HUDEP-2 (cell line): ENCODE data around the gene SKOR1.

Source experiments
- DNase-seq, 76 experiments: peaks; one replicate each; lab custom pipeline; 2025; ENCODE audit not compliant: unreplicated experiment in 76 of 76; lab: John Stamatoyannopoulos, UW

SKOR1 gene

GRCh38 chr15:67824976-67825880 lies at the start of gene SKOR1:
TSS of gene SKOR1 (plus strand) at chr15:67825509. CDS start at chr15:67825603, 94 bp downstream.
- no peak for DNase-seq

GRCh38 chr15:67775998-67776397 lies 49.3 kb upstream of the SKOR1 start:
- DNase-seq, result no peak

- no peak for DNase-seq
Measured at GRCh38 chr15:67776600-67776999, 48.7 kb upstream of the SKOR1 start.

GRCh38 chr15:67777071-67777470 lies 48.2 kb upstream of the SKOR1 start:
- no peak for DNase-seq

- no peak for DNase-seq
Measured at GRCh38 chr15:67777773-67778172, 47.5 kb upstream of the SKOR1 start.

- no peak for DNase-seq
Measured at GRCh38 chr15:67778968-67779548, 46.3 kb upstream of the SKOR1 start.

GRCh38 chr15:67779549-67780111 lies 45.7 kb upstream of the SKOR1 start:
- DNase-seq, result peak in 10 of 76 experiments; percentile 7 to 30 (median 11)

GRCh38 chr15:67781061-67781460 lies 44.2 kb upstream of the SKOR1 start:
- no peak for DNase-seq

- no peak for DNase-seq
Measured at GRCh38 chr15:67781907-67782690, 43.2 kb upstream of the SKOR1 start.

- DNase-seq, result no peak
Measured at GRCh38 chr15:67782691-67782991, 42.7 kb upstream of the SKOR1 start.

GRCh38 chr15:67783303-67783702 lies 42.0 kb upstream of the SKOR1 start:
- DNase-seq, result no peak

GRCh38 chr15:67784090-67784781 lies 41.1 kb upstream of the SKOR1 start:
- peak in 2 of 76 experiments; percentile 1 to 9 for DNase-seq

- no peak for DNase-seq
Measured at GRCh38 chr15:67784856-67785430, 40.4 kb upstream of the SKOR1 start.

GRCh38 chr15:67785431-67785830 lies 39.9 kb upstream of the SKOR1 start:
- no peak for DNase-seq

GRCh38 chr15:67786646-67787045 lies 38.7 kb upstream of the SKOR1 start:
- DNase-seq, result no peak

GRCh38 chr15:67788986-67789385 lies 36.3 kb upstream of the SKOR1 start:
- DNase-seq, result no peak

- DNase-seq, result no peak
Measured at GRCh38 chr15:67790610-67791319, 34.5 kb upstream of the SKOR1 start.

- no peak for DNase-seq
Measured at GRCh38 chr15:67792250-67792942, 32.9 kb upstream of the SKOR1 start.
